Bone marrow (tissue), 2 donors: ENCODE measurements around the gene CHST15.
A peak's percentile ranks its signal among the peaks of the same experiment; 100 is the strongest.

ENCODE experiments used
- DNase-seq, 2 donors: peaks; one replicate each; lab custom pipeline; 2025; lab: John Stamatoyannopoulos, UW

Gene CHST15

GRCh38 chr10:124092860-124093773 is at the start of gene CHST15:
Gene CHST15 (minus strand): TSS chr10:124093598. CDS start chr10:124046212, 47,386 bp downstream.
- no peak for DNase-seq

- peak in 1 of 2 donors; percentile 20 for DNase-seq
Measured at GRCh38 chr10:124142960-124143359, 49.6 kb upstream of the CHST15 start.

- no peak for DNase-seq
Measured at GRCh38 chr10:124142006-124142739, 48.8 kb upstream of the CHST15 start.

GRCh38 chr10:124138883-124139348 is 45.5 kb upstream of the CHST15 start:
- DNase-seq, result no peak

- DNase-seq, result no peak
Measured at GRCh38 chr10:124138195-124138882, 44.9 kb upstream of the CHST15 start.

GRCh38 chr10:124134251-124134893 is 41.0 kb upstream of the CHST15 start:
- no peak for DNase-seq

GRCh38 chr10:124132876-124133275 is 39.5 kb upstream of the CHST15 start:
- no peak for DNase-seq

GRCh38 chr10:124132306-124132705 is 38.9 kb upstream of the CHST15 start:
- no peak for DNase-seq

GRCh38 chr10:124131172-124131571 is 37.8 kb upstream of the CHST15 start:
- DNase-seq, result no peak

GRCh38 chr10:124130198-124130900 is 37.0 kb upstream of the CHST15 start:
- no peak for DNase-seq

GRCh38 chr10:124129471-124129870 is 36.1 kb upstream of the CHST15 start:
- no peak for DNase-seq

GRCh38 chr10:124128811-124129145 is 35.4 kb upstream of the CHST15 start:
- DNase-seq, result no peak

GRCh38 chr10:124127965-124128810 is 34.8 kb upstream of the CHST15 start:
- DNase-seq, result no peak

- DNase-seq, result no peak
Measured at GRCh38 chr10:124127563-124127962, 34.2 kb upstream of the CHST15 start.

GRCh38 chr10:124126983-124127385 is 33.6 kb upstream of the CHST15 start:
- DNase-seq, result no peak

GRCh38 chr10:124126145-124126982 is 33.0 kb upstream of the CHST15 start:
- DNase-seq, result no peak

GRCh38 chr10:124125305-124126116 is 32.1 kb upstream of the CHST15 start:
- no peak for DNase-seq

GRCh38 chr10:124124769-124125161 is 31.4 kb upstream of the CHST15 start:
- DNase-seq, result no peak
